GM10847 (cell line): Measurements from ENCODE around the gene OR2B2.

Experiments used
- POLR2A ChIP-seq: IDR thresholded peaks from 2 replicates; pipeline ENCODE4 v1.6.1; 2011; ENCODE audit not compliant: insufficient read length; ENCODE audit errors: extremely low read depth

OR2B2 gene

DNA sequence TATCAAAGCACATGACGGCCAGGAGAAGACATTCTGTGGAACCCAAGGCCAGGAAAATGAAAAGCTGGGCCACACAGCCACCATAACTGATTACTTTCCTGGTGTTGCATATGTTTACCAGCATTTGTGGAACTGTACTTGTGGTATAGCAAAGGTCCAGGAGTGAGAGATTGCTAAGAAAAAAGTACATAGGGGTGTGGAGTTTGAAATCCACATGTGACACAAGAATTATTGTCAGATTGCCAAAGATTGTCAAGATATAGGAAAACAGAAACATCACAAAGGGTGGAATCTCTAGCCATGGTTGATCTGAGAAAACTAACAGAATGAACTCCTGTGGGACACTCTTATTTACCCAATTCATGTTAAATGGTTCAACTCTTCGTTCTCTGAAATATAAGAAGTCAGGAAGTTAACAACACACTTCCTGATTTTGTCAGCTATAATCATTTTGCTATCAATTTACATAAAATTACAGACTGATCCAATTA lies at the start of gene OR2B2:
OR2B2 (minus strand) TSS at position 441 of the 491 bp plus-strand sequence; CDS start at position 364, 77 bp downstream.
- no peak for TF ChIP-seq POLR2A

GRCh38 chr6:27957516-27957915 lies 45.3 kb upstream of the OR2B2 start:
- TF ChIP-seq POLR2A, result no peak

GRCh38 chr6:27956941-27957340 lies 44.7 kb upstream of the OR2B2 start, which contains the start of gene OR2B6:
Gene OR2B6 (plus strand): TSS chr6:27957241. CDS start chr6:27957241, 0 bp downstream.
- TF ChIP-seq POLR2A, result no peak

DNA sequence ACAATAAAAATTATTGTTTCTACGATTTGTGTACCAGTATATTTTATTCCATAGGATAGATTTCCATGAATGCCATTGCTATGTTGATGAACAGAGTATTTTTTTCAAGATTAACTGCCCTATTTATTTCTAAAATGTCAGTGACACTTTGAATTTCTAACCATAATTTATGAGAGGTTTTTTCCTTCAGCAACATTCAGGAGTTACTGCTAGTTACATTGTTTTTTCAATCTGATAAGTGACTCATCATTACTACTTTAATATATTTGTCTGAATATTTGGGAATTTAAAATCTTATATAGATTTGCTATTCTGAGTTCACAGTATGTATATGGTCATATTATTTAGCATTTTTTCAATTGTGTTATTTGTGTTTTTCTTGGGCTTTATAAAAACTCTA lies 38.8 kb upstream of the OR2B2 start:
- no peak for TF ChIP-seq POLR2A

GRCh38 chr6:27948237-27948636 lies 36.0 kb upstream of the OR2B2 start:
- TF ChIP-seq POLR2A, result no peak

DNA sequence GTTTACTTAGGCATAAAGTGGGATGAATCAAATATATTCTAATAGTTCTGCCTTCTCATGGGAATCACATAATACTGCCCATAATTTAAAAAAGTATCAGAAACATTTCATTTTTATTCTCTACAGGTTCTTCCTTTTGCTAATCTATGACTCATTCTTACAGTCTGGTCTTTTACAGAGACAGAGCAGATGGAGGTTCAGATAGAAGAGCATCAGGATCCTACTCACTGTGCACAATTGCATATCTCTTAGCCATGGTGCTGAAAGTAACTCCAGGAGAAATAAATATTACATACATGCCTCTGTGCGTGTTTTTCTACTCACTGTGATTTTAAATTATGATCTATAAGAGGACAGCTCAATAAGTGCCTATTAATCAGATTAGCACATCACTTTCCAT lies 28.6 kb upstream of the OR2B2 start:
- no peak for TF ChIP-seq POLR2A

- no peak for TF ChIP-seq POLR2A
Observed at GRCh38 chr6:27931209-27931608, 19.0 kb upstream of the OR2B2 start.

DNA sequence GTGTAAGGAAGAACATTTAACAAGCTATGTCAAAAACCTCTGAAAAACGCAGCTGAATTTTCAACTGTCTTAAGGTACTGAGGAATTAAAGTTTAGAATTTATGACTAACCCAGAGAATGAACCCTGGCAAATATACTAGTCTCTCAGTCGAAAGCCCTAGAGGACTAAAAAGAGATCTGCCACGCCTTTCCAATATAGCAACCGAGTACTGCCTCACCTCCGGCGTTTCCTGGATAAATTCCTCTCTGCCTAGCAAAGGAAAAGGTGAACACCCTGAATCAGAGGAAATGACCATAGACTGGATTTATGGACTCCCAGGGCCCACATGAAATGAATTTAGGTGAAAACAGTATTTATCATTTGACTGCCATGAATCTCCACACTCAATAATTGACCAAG lies 12.0 kb upstream of the OR2B2 start:
- TF ChIP-seq POLR2A, result no peak

GRCh38 chr6:27922949-27923348 lies 10.8 kb upstream of the OR2B2 start:
- no peak for TF ChIP-seq POLR2A

- no peak for TF ChIP-seq POLR2A
Observed at GRCh38 chr6:27908017-27908416, 4.2 kb downstream of the OR2B2 start.

DNA sequence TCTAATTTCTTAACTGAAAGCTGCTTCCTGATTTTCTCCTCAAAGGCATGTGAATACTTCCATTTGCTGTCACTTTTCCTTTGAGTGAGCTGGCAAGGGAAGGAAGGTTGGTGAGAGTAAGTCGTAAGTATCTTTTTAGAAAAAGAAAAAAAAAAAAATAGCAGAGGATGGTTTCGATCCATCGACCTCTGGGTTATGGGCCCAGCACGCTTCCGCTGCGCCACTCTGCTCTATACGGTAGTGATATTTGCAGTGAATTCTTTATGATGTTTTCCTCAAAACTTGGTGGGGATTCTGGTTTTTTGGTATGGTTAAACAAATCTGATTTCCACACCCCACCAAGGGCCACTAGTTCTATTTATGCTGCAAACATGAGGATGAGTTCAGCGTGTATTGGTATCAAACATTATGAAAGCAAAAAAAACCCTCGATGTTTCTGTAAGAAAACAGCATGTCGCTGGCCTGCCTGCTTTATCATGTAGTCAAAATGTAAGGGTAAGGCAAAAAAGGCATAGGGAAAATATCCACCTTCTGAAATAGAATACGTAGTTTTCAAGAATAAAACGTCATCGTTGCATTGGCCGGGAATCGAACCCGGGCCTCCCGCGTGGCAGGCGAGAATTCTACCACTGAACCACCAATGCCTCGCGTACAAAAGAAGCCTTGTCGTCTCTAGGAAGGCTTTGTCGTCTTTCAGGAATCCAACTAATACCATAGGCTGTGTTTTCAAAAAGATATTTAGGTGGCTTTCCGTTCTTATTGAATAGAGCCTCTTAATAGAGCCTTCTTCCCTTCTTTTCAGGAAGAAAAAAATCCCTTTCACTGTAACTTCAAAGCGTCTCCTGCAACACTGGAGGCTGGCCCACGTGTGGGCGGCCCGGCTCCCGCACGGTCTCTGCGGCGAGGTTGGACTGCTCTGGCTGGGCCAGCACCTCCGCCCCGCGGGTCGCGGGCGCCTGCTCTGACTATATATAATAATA lies 9.6 kb downstream of the OR2B2 start:
- TF ChIP-seq POLR2A, result no peak

DNA sequence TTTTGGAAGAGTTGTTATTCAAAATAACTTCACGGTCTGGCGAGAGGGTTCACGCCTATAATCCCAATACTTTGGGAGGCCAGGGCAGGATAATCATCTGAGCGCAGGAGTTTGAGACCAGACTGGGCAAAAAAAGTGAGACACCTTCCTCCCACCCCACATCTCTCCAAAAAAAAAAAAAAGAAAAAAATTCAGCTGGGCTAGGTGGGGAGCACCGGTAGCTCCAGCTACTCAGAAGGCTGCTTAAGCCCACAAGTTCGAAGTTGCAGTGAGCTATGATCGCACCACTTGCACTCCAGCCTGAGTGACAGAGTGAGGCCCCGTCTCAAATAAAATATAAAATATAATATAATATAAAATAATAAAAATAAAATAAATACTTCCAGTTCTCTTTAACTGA lies 10.4 kb downstream of the OR2B2 start:
- TF ChIP-seq POLR2A, result no peak

- TF ChIP-seq POLR2A, result no peak
Observed at GRCh38 chr6:27899543-27899942, 12.7 kb downstream of the OR2B2 start.

GRCh38 chr6:27897580-27898206 lies 14.5 kb downstream of the OR2B2 start:
- TF ChIP-seq POLR2A, result no peak

GRCh38 chr6:27896398-27896796 lies 15.8 kb downstream of the OR2B2 start:
- TF ChIP-seq POLR2A, result no peak

- no peak for TF ChIP-seq POLR2A
Observed at GRCh38 chr6:27894839-27895762, 17.1 kb downstream of the OR2B2 start.
